ENCODE data around the gene PCBP1.

DNA sequence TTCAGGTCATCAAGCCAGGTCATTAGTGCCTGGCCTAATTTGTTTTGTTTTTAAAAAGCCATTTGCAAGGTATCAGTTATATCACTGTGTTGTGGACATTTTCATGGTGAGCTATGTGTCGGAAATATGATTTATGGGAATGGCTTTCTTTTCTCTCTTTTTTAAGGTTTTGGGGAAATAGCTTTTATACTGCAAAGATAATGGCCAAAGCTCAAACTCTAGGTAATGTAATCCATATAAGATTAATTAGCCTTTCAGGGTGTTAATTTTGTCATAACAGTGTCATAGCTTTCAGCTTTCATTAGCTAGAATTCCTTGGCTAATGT, 45.8 kb downstream of the PCBP1 start:
- TF ChIP-seq CTCF (IDR thresholded peaks at IDR 0.05), result no peak
- TF ChIP-seq POLR2A (IDR thresholded peaks at IDR 0.05), result no peak
- TF ChIP-seq POLR2AphosphoS5 (IDR thresholded peaks at IDR 0.05; ENCODE audit: insufficient read depth in 1 of 2, low read depth in 1 of 2), result no peak

All from vagina (tissue), 2 donors.